GM21360 (cell line): Measurements from ENCODE around the gene ALDOA.
A peak's percentile ranks its signal among the peaks of the same experiment; 100 is the strongest.
"Not testable (repeated sequence)": the region's sequence is repeated elsewhere in the genome, so short reads cannot be mapped to it uniquely, and the experiment has no call there.

ENCODE experiments used
- ATAC-seq: cut with Tn5 transposase; IDR thresholded peaks from one replicate; pipeline ENCODE4 v1.9.1; 2021; ENCODE audit warnings: mild to moderate bottlenecking, moderate library complexity; ENCODE audit not compliant: unreplicated experiment

ALDOA gene

GRCh38 chr16:30065102-30065942 lies at the start of gene ALDOA:
Gene ALDOA (plus strand): TSS chr16:30065760. CDS start chr16:30066898, 1,138 bp downstream.
- ATAC-seq = peak; percentile 66

DNA sequence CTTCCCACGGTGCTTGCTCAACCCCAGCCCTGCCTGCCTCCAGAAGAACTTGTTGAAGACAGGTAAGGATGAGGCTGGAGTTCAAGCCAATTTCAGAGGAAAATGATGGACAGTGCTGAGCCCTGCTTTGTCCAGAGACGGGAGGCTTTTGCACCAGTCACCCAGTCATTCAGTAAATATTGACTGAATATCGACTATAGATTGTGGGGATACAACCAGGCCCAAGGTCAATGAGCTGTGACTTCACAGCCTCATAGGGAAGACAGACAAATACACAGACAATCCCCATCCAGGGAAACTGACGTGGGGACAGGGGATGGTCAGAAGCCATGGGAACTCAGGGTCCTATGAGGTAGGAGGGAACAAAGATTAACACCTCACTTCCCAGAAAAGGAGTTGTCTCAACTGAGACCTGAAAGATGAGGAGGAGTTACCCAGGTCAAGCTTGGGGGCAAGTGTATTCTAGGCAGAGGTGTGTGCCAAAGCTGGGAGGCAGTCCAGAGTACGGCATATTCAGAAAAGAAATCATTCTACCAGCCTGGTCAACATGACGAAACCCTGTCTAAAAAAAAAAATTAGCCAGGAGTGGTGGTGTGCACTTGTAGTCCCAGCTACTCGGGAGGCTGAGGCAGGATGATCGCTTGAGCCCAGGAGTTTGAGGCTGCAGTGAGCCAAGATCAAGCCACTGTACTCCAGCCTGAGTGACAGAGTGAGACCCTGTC lies 48.8 kb upstream of the ALDOA start:
- ATAC-seq = no peak

- no peak for ATAC-seq
These were observed 48.3 kb upstream of the ALDOA start for GRCh38 chr16:30017277-30017656.

DNA sequence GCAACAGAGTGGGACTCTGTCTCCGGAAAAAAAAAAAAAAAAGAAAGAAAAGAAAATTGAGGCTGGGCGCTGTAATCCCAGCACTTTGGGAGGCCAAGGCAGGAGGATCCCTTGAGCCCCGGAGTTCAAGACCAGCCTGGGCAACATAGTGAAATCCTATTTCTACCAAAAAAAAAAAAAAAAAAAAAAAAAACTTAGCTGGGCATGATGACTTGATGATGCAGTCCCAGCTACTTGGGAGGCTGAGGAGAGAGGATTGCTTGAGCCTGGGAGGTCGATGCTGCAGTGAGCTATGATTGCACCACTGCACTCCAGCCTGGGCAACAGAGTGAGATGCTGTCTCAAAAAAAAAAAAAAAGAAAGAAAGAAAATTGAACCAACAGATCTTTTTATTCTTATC lies 47.6 kb upstream of the ALDOA start:
- not testable (repeated sequence) for ATAC-seq

DNA sequence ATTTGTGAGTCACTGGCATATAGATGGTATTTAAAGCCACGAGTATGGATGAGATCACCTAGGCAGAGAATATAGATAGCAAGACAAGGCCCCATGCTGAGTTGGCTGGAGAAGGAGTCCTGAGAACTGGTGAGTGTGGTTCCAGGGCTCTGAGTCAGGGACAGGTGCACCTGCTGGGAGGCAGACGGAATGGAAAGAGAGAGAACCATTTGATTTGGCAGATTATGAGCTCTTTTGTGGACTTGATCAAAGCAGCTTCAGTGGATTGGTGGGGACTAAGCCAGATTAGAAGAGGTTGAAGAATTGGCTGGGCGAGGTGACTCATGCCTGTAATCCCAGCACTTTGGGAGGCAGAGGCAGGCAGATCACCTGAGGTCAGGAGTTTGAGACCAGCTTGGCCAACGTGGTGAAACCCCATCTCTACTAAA lies 46.8 kb upstream of the ALDOA start:
- no peak for ATAC-seq

DNA sequence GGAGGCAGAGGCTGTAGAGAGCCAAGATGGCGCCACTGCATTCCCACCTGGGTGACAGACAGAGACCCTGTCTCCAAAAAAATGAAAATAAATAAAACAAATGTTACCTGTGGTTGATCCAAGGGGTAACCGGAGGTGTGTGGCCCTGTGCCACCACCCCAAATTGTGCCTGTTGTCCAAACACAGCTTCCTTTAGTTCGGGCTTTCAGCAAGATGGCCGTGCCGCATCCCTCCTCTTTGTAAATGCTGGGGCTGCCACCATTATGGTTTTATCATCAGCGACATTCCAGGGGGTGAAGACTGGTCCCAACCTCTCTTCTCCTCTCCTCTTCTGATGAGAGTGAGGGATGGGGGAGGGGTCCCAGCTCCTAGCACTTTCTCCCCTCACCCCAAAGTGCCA lies 42.7 kb upstream of the ALDOA start, which contains the start of gene C16orf92:
Gene C16orf92 (plus strand): TSS at position 312 of the 400 bp plus-strand sequence. CDS start 143 bp downstream, outside the sequence.
- no peak for ATAC-seq

DNA sequence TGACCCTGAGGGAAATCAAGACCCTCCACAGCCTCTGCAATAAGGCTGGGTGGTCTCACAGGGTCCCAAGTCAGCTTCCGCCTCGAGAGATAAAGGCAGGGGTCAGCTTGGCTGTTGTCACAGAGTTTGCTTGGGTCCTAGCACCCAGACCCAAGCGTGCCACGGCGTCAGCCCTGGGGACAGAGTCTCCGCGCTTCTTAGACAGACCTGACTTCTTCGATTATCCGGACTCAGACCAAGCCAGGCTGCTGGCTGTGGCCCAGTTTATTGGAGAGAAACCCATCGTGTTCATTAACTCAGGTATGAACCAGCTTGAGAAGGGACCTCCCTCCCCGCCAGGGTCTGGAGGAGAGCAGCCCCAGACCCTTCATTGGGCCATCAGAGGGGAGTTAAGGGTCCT lies 42.0 kb upstream of the ALDOA start:
- no peak for ATAC-seq

- no peak for ATAC-seq
These were observed 41.1 kb upstream of the ALDOA start for GRCh38 chr16:30024451-30024850.

GRCh38 chr16:30025156-30025555 lies 40.4 kb upstream of the ALDOA start:
- ATAC-seq = no peak

DNA sequence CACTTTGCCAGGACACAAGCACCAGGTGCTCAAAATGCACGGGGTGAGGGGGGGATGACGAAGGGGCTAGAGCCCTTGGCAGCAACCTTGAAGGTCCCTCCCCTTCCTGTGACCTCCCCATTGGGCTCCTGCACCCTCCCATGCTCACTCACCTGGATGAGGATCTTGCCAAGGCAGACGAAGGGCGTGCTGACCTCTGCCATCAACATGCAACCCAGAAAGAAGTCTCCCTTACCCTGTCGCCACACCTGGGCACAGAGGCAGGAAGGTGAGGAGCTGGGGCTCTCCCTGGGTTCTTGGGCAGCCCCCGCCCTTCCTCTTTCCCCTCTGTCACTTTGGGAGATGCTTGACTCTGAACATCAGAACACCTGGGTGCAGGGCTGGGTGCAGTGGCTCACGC lies 40.0 kb upstream of the ALDOA start:
- ATAC-seq = no peak

GRCh38 chr16:30026449-30026848 lies 39.1 kb upstream of the ALDOA start:
- no peak for ATAC-seq

DNA sequence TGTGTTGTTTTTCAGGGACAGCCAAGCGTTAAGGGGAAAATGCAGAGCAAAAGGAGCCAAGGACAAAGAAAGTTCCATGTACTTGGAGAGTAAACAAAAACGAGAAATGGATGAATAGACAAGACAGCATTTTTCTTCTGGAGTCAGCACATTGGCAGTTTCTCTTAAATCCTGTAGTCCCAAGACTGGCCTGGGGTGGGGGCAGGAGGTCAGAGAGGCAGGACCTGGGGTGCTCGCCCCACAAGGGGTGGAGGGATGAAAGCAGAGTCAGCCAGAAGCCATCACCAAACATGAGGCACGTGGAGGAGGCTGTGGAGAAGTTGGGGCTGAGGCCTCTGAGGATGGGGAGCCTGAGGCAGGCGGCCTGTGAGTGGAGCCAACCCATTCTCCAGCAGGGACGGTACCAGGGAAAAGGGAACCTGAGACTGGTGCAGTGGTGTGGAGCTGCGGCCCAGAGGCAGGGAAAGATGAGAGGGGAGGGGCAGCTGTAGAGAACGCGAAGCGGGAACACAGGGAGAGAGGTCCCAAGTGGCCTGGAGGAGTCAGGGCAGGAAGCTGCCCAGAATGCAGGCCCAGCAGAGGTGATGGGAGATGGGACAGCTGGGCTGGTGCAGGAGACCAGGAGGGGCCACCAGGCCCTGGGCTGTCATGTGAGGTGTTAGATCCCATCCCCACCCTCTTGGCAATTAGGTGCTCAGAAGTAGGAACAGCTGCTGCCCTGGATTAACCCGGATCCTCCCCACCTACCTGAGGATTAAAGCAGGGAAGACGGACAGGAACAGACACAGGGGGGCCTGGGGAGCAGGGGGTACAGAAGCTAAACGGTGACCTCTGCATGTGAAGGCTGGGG lies 37.7 kb upstream of the ALDOA start:
- no peak for ATAC-seq

GRCh38 chr16:30028438-30029076 lies 37.0 kb upstream of the ALDOA start:
- no peak for ATAC-seq

DNA sequence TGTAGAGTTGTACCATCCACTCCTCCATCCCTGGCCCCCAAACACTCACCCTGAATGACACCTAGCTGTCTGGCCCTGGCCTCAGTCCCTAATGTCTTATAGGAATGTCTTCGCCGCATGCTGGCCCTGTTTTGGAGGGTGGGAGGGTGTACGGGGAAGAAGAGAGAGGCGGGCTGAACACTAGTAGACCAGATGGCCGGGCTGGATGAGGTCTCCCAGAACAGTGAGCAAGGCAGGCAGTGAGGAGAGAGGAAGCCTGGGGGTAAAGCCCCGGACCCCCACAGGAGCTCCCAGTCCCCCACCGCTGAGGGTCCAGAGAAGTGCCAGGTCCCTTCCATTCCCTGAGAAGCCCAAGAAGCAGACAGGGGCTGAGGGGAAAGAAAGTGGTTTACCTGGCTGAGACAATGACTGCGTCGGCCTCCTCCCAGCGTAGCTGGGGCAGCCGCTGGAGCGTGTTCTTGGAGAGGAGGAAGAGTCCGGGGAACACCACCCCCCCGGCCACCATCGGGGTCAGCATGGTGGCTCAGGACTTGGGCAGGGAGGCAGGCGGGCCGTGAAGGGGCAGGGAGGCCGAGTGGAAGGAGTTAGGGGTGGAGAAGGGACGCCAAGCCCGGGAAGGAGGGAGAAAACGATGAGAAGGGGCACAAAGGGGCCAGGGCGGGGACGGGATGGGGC lies 35.4 kb upstream of the ALDOA start:
- no peak for ATAC-seq

- ATAC-seq = no peak
These were observed 34.6 kb upstream of the ALDOA start, which contains the start of gene TLCD3B for GRCh38 chr16:30030841-30031413. Gene TLCD3B (minus strand): TSS chr16:30031271. CDS start chr16:30030527, 744 bp downstream.

- no peak for ATAC-seq
These were observed 34.1 kb upstream of the ALDOA start for GRCh38 chr16:30031477-30031918.

- no peak for ATAC-seq
These were observed 33.3 kb upstream of the ALDOA start for GRCh38 chr16:30032083-30032819.

- ATAC-seq = no peak
These were observed 32.3 kb upstream of the ALDOA start for GRCh38 chr16:30033270-30033669.

DNA sequence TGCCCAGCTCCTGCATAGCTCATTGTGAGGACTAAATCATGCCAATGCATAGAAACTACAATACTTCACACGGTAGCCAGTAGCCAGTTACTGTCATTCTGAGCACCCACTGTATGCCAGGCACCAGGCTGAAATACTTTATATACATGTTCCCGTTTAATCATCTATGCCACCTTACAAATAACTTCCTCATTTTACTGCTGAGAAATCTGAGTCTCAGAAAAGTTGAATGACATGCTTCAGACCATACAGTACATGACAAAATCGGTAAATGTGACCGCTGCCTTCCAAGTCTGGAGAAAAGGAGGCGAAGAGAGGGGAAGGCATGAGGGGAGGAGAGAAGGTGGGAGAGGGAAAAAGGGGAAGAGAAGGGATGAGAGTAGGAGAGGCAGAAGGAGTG lies 25.3 kb upstream of the ALDOA start:
- no peak for ATAC-seq
